DLD1 (cell line): ENCODE measurements around the gene MSL3B.

Experiments used
- in situ Hi-C: cut with HindIII; loops from 2 replicates; pipeline ENCODE4 v1.10.0; 2017; ENCODE audit warnings: low sequenced_read_pairs

The MSL3B gene

DNA sequence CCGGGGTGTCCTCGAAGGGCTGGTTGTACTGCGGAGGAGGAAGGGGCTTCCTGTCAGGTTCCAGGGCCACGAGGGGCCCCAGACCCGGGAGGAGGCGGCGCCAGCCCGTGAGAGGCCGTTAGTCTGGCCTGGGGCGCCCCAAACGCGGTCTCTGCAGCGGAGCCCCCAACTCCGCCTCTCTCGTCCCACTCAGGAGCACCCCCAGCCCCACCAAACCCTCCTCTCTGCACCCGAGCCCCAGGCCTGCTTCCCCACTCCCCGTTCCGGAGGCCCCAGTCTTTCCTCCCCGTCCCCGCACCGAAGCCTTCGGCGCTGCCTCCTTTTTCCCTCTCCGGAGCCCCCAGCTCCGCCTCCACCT, 14.3 kb downstream of the MSL3B start:
- in situ Hi-C loops, result no loop called here

- in situ Hi-C loops, result no loop called here
Observed at GRCh38 chr2:233853353-233853752, 14.8 kb downstream of the MSL3B start.

- in situ Hi-C loops, result no loop called here
Observed at GRCh38 chr2:233852056-233852455, 16.1 kb downstream of the MSL3B start.

DNA sequence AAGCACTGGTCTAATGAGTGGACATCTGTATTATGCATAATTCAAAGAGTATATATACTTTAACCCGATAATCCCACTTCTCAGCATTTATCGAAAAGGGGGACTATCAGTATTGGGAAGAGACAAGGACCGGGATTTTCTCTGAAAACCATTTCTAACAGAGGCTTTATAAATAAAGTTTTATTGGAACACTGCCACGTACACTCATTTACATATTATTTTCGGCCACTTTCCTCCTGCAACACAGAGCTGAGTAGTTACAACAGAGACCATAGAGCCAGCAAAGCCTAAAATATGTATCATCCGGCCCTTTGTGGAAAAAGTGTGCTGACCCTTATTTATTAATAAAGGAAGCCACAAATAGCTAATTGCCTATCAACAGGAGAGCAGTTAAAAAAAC, 17.0 kb downstream of the MSL3B start:
- in situ Hi-C loops, result no loop called here

GRCh38 chr2:233850745-233851144, 17.4 kb downstream of the MSL3B start:
- in situ Hi-C loops, result no loop called here

- in situ Hi-C loops, result no loop called here
Observed at GRCh38 chr2:233849607-233850271, 18.4 kb downstream of the MSL3B start.

DNA sequence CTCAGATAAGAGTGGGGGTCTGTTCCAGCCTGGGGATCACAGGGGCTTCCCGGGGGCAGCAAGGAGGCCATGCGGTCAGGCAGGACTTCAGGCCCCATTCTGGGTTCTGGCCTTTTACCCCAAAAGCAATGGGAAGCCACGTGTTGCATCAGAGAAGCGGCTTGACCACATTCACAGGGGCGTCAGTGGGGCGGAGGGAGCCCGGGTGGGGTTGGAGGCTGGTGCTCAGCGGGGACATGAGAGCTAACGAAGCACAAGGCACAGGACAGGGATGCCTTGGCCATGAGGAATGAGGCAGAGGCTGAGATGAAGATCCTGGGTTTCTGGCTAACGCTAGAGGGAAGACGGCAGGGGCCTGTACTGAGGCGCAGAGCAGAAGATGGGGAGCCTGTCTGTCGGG, 19.9 kb downstream of the MSL3B start:
- in situ Hi-C loops, result no loop called here

DNA sequence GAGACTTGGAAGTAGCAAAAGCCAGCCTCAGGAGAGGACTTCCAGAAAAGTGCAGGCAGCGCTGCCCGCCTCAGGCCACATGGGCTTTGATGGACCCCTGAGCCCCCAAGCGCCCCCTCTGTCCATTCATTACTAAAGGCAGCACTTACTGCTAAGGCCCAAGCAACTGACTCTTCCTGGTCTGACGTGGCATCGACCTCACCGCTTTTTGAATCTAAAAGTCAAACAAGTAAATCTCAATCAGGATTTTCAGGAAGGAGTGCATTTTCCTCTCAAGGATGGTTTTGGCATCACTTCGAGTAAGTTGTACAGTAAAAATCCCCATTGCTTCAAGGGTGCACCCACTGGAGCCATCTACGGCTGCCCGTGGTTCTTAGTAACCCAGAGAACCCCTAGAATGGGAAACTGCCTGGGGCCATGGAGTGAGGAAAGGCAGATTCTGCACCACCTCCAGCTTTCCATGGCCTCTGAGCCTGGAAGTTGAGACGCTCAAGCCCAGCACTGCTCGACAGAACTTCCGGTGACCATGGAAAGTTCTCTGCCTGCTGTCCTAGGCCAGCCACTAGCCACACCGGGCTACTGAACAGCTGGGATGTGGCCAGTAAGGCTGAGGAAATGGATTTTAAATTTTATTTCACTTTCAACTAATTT, 20.8 kb downstream of the MSL3B start:
- in situ Hi-C loops, result no loop called here

DNA sequence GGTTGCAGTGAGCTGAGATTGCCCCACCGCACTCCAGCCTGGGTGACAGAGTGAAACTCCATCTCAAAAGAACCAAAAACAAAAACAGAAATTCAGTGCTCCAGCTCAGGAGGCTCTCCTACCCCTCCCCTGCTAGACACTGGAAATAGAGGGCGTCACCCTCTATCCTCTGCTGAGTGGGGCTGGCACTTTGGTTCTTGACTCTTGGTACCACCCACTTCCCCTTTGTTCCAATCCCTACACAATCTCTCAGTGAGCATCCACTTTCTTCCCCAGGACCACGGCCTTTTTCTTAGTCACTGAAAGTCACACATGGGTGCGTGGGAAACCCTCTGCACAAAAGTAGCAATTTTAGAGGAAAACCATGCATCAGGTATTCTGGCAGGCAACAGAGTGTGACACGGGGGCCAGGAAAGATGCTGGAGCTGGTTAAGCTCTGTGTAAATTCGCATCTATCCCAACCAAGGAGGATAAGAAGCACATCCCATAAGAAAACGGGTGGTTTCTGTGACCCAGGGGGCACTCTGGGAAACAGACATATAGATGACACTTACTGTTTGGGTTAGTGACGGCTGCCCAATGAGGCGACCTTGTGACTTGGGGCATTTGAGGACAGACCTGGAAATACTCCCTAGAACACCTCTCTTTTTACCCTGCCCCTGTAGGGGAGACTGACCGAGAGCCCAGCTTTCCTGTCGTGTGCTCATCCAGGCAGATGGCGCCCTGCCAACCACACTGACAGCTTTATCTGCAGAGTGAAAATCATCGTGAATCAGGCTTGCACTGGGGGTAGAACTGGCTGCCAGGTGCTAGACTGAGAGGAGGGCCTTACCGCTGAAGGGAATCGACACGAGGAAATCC, 21.6 kb downstream of the MSL3B start:
- in situ Hi-C loops, result no loop called here

DNA sequence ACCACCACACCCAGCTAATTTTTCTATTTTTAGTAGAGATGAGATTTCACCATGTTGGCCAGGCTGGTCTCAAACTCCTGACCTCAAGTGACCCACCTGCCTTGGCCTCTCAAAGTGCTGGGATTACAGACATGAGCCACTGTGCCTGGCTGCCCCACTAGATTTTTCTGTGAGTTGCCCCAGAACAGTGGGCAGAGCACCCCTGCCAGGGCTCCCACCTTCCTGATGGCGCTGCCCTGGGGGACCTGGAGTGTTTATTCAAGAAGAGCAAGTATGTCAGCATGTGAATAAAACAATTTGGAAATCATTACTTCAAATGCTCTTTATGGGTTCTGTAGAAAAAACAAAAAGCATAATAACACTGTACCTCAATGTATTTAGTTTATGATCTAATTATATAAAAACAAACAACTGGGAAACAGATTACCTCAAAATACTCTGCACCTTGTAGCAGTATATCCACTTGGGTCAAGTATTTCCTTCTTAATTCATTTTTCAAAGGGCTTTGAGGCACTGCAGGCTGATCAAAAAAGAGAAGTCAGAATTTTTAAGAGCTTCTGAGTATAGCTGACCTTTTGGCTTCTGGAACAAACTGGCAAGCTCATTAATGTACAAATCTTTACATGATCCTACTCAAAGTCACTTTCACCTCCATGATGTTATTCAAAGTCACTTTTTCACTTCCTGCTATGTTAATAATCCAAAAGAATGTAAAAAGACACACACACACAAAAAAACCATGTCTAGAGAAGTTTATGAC, 22.7 kb downstream of the MSL3B start:
- in situ Hi-C loops, result no loop called here

GRCh38 chr2:233844836-233845235, 23.4 kb downstream of the MSL3B start:
- in situ Hi-C loops, result no loop called here

DNA sequence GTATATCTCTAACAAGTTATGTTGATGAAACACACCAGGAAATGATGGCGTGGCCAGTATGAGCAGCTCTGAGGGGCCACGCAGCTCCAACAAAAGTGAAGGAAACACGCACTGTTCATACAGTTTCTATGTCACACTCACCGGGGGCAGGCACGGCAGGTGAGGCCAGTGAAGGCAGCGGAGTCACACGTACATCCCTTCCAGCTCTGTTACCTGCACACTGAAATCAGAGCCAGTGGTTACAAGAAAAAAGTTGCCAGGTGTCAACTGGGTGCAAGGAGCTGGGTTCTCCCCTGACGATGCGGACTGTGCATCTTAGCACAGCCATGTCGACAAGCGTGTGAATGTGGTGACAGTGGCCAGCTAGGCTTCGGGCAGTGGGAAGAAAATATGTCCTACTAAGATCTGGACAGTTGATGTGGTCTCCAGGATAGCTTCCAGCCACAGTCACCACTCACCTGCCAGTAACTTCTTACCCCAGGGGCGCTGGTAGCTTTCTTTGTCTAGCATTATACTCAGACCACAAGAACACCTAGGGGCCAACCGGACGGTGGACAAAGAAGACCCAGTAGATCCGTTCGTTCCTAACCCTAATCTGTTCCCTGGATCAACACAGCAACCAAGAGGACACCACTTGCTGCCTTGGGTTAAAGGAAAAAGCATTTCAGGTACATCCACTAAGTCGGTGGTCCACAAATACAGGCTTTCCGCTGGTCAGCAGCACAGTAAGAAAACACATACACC, 23.9 kb downstream of the MSL3B start:
- in situ Hi-C loops, result no loop called here

DNA sequence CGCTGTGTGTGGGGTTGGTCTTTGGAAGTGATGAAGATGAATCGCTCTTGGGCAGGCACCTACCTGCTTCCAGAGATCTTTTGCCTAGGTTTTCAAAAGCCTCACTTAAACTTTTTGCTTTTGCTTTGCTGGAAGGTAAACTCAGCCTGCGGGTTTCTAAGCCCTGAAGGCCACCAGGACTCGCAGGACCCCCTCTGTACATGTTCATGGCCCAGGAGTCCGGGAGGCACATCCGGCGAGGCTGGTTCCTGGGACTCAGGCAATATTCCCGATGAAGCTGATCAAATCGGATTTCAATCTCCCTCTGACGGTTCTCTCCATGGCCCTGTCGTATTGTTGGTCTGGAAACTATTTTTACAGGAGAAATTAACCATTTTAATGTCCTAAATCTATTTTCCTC, 27.0 kb downstream of the MSL3B start:
- in situ Hi-C loops, result no loop called here

DNA sequence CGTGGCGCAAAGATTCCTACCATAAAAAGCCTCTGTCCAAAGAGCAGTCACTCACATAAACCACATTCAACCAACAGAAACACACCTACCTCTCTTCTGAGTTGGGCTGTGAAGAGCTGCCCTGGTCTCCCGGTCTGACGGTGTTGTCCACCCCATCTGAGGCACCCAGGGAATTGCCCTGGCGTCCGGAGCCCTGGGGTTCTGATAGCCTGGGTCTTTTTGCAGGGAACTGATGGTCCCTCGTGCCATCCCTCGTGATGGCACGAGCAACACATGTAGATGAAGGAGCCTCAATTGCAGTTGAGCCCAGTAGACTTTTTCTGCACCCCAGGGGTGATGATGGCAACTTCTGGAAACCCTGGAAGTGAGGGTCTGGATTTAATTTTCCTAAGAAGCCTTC, 27.7 kb downstream of the MSL3B start:
- in situ Hi-C loops, result no loop called here

- in situ Hi-C loops, result no loop called here
Observed at GRCh38 chr2:233839447-233839820, 28.8 kb downstream of the MSL3B start.

GRCh38 chr2:233838726-233839446, 29.3 kb downstream of the MSL3B start:
- in situ Hi-C loops, result no loop called here

DNA sequence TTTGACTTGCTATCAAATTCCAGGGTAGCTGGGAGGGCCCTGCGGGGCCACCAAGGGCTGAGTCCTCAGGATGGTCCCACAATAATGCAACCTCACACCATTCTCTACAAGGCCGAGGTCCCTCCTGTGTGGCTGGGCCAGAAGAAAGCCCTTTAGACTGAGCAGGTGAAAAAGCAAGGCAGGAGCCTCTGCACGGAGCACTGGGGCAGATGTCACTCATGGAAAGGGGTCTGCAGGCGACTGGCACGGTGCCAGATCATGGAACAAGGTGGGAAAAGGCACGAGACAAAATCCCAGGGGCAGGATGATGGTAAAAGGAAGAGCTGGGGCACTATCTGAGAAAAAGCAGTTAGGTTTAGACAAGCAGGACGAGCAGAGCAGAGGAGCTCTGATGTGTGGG, 29.9 kb downstream of the MSL3B start:
- in situ Hi-C loops, result no loop called here

DNA sequence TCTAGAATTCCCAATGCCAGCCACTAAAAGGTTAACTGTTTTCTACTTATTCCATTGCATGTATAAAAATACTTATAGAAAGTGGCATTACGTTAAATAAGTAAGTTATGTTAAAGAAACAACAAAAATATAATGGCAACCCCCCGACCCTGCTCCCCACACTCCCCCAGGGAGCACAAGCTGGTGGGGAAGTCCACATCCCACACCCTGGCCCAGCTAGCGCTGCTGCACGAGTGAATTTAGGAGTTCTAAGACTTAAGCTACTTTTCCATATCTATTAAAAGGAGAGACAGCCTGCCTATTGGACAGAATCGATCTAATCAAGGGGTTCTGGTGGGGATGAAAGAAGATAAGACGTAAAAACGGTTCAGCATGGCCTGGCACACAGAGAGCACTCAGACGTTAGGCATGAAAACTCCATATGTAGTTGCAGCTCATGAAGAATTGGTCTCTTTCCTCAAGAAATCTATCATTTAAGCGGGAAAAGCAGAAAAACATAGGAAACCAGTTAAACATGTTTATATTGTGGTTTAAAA, 30.4 kb downstream of the MSL3B start:
- in situ Hi-C loops, result no loop called here

DNA sequence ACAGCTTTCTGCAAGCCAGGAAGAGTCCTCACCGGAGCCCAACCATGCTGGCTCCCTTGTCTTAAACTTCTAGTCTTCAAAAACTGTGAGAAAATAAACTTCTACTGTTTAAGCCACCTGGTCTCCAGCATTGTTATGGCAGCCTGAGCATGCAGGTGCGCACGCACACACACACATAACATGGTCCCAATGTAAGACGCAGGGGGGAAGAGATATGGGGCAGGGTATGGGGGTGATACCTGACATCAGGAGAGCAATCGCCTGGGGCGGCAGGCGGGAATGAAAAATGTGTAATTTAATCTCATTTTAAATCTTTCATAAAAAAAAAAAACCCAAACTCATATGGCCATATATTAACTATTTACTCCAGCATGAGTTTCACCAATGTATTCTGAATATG, 31.8 kb downstream of the MSL3B start:
- in situ Hi-C loops, result no loop called here
